UCSD-AML1 (cell line): ENCODE measurements around the gene SSUH2.
"Not testable (repeated sequence)": the region's sequence is repeated elsewhere in the genome, so short reads cannot be mapped to it uniquely, and the experiment has no call there.

ENCODE experiments used
- DNase-seq: peaks from one replicate; lab custom pipeline; 2025; ENCODE audit not compliant: unreplicated experiment; lab: John Stamatoyannopoulos, UW

SSUH2 gene

GRCh38 chr3:8644748-8645390 is at the start of gene SSUH2:
Gene SSUH2, minus strand, starts transcription at chr3:8644798. Its CDS starts 40 bp downstream, at chr3:8644758.
- DNase-seq, result no peak

- not testable (repeated sequence) for DNase-seq
Measured at GRCh38 chr3:8691295-8691694, 46.7 kb upstream of the SSUH2 start.

- not testable (repeated sequence) for DNase-seq
Measured at GRCh38 chr3:8684992-8685391, 40.4 kb upstream of the SSUH2 start.

- not testable (repeated sequence) for DNase-seq
Measured at GRCh38 chr3:8682850-8683574, 38.4 kb upstream of the SSUH2 start.

GRCh38 chr3:8681881-8682538 is 37.4 kb upstream of the SSUH2 start:
- not testable (repeated sequence) for DNase-seq

DNA sequence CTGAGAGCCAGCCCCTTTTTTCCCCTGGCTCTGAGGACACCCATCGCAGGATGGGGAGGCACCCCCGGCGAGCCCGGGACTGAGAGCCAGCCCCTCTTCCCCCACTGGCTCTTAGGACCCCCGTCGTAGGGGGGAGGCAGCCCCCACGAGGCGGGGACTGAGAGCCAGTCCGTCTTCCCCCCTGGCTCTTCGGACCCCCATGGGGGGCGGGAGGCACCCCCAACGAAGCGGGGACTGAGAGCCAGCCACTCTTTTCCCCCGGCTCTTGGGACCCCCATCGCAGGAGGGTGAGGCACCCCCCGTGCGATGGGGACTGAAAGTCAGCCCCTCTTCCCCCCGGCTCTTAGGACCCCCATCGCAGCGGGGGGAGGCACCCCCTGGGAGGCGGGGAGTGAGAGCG is 36.8 kb upstream of the SSUH2 start:
- DNase-seq, result no peak

GRCh38 chr3:8679817-8680553 is 35.4 kb upstream of the SSUH2 start:
- not testable (repeated sequence) for DNase-seq

GRCh38 chr3:8678751-8679150 is 34.2 kb upstream of the SSUH2 start:
- DNase-seq, result no peak

DNA sequence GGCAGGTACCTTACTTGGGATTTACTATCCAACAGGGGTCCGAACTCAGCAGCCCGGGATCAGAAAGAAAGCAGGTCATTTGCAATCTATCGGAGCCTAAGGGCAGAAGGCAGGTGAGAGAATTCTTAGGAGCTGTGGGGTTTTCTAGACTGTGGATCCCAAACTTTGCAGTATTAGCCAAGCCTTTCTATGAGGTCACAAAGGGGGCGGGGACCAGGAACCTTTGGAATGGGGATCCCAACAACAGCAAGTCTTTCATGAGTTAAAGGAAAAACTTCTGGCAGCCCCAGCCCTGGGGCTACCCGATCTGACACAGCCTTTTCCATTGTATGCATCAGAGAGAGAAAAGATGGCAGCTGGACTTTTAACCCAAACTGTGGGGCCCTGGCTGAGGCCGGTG is 32.7 kb upstream of the SSUH2 start:
- DNase-seq, result not testable (repeated sequence)

DNA sequence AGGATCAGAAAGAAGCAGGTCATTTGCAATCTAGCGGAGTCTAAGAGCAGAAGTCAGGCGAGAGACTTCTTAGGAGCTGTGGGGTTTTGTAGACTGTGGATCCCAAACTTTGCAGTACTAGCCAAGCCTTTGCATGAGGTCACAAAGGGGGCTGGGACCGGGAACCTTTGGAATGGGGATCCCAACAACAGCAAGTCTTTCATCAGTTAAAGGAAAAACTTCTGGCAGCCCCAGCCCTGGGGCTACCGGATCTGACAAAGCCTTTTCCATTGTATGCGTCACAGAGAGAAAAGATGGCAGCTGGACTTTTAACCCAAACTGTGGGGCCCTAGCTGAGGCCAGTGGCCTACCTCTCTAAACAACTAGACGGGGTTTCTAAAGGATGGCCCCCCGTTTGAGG is 31.0 kb upstream of the SSUH2 start:
- DNase-seq, result not testable (repeated sequence)

DNA sequence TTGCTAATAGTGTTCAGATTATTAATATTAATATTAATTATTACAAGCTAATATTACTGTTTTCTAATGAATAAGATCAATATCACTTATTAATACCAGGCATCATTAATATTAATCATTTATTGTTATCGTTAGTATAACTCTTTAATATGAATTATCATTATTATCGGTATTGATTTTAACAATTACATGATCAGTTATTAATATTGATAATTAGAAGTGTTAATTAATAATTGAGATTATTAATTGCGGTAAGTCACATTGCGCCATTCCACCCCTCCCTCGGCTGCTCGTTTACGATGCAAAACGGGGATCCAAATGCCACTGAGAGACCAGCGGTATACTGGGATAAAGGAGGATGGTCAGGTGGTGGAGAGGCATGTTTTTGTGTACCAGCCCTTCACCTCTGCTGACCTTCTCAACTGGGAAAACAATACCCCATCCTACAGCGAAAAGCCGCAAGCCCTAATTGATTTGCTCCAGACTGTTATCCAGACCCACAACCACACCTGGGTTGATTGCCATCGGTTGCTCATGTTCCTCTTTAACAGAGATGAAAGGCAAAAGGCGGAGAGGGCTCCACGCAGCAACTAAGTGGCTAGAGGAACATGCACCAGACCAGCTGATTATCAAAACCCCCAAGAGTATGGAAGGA is 28.6 kb upstream of the SSUH2 start:
- DNase-seq, result no peak

- DNase-seq, result no peak
Measured at GRCh38 chr3:8669019-8669418, 24.4 kb upstream of the SSUH2 start.

GRCh38 chr3:8668216-8668615 is 23.6 kb upstream of the SSUH2 start:
- no peak for DNase-seq

GRCh38 chr3:8667463-8668091 is 23.0 kb upstream of the SSUH2 start:
- DNase-seq, result no peak

GRCh38 chr3:8665407-8665896 is 20.9 kb upstream of the SSUH2 start:
- DNase-seq, result no peak

DNA sequence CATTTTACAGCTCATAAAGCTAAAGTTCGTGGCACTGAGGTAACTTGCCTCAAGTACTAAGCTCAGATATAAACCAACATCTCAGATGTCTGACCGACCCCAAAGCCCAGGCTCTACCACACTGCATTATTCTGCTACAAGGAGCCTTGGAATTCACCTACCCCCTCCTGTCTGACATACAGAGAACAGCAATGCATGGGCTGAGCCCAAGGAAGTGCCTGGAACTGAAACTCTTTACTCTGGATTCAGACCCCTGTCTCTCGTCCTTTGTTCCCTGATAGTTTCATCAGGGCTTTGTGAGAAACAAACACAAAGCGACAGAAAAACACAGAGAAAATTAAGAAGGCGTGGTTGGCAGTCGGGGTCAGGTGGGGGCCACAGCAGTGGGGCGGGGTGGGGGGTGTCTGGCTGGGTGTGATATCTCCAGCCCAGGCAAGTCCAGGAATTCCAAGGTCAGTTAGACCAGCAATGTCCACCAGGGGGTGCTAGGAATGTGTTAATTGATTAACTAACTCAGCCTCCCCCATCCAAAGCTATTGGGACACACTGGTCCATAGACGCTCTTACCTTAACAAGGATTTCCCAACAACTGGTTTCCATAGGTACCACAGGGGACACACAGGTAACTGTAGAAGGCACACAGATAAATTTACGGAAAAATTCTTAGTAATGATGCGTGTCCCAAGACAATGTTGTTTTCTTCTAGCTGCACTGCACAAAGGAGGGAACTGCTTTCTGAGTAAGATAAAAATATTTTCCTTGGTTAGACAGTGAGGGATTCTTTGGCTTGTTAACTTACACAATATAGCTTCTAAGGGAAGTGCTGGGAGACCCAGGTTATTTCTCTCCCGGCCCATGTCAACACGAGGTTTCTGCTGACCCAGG is 18.8 kb upstream of the SSUH2 start:
- peak; percentile 23 for DNase-seq

- DNase-seq, result no peak
Measured at GRCh38 chr3:8662594-8662993, 18.0 kb upstream of the SSUH2 start.

GRCh38 chr3:8660175-8661118 is 15.8 kb upstream of the SSUH2 start:
- DNase-seq, result no peak
